Measurements from ENCODE around the gene LRRC8A. TPM values are rescaled to one million over a fixed set of nuclear protein-coding genes. Genes with fewer than 3 reads are reported as not detected.
"Not testable (repeated sequence)": the region's sequence is repeated elsewhere in the genome, so short reads cannot be mapped to it uniquely, and the experiment has no call there.

Gene LRRC8A
- polyA plus RNA-seq, 1 donor (not counting 4 experiments of a cell fraction or from before 2014, with no cell fraction given): 88.3 TPM

- peaks cover 4% of the 10 kb centered on the region for H4K20me1 ChIP-seq (ENCODE audit: control insufficient read depth, extremely low read depth, insufficient read depth, low read length)
- no peak overlapping the region for H2AFZ ChIP-seq (ENCODE audit: control insufficient read depth, low read length)
- peaks cover 18% of the 10 kb centered on the region for H3K4me1 ChIP-seq (ENCODE audit: control insufficient read depth, extremely low read depth, insufficient read depth, low read length)
- peaks cover 5% of the 10 kb centered on the region for H3K9me1 ChIP-seq (ENCODE audit: control insufficient read depth, extremely low read depth, insufficient read depth, low read length)
- H3K36me3 ChIP-seq (ENCODE audit: control insufficient read depth in 2 of 2, extremely low read depth in 1 of 2, insufficient read depth in 2 of 2, low read length in 2 of 2): peaks cover 6 to 9% of the 10 kb centered on the region in 2 experiments
- H3K4me2 ChIP-seq (ENCODE audit: control insufficient read depth, extremely low read depth, insufficient read depth, low read depth, low read length): no peak overlapping the region
- no peaks in the 10 kb centered on the region for H3K79me2 ChIP-seq (ENCODE audit: control insufficient read depth, insufficient read depth, low read length)
- no peak overlapping the region for H3K4me3 ChIP-seq (ENCODE audit: control insufficient read depth in 2 of 3, extremely low read depth in 1 of 3, insufficient read depth in 2 of 3, low read depth in 1 of 3, low read length in 3 of 3)
- TF ChIP-seq EZH2 (IDR thresholded peaks at IDR 0.05; ENCODE audit: low read length) (no peak), CTCF (optimal IDR thresholded peaks at IDR 0.05 in 1 of 3, IDR thresholded peaks at IDR 0.05 in 1 of 3, conservative IDR thresholded peaks at IDR 0.05 in 1 of 3; ENCODE audit: extremely low read depth in 1 of 3, insufficient read depth in 2 of 3, low read length in 3 of 3) (no peak)
- DNase-seq (ENCODE audit: low read depth, low spot score) (no peak), FAIRE-seq (no peak)
- H3K9ac ChIP-seq (ENCODE audit: control insufficient read depth, extremely low read depth, insufficient read depth, low read length): no peak overlapping the region
- no peaks in the 10 kb centered on the region for H3K9me3 ChIP-seq (ENCODE audit: control insufficient read depth, low read depth, low read length)
- dilution Hi-C loops (cut with MboI; ENCODE audit: extremely low pct_ligation_motif_present, low sequenced_read_pairs): no loop called here
- no peaks in the 10 kb centered on the region for H3K27me3 ChIP-seq (ENCODE audit: control insufficient read depth, extremely low read depth, insufficient read depth, low read length)
- H3K27ac ChIP-seq (ENCODE audit: control insufficient read depth, insufficient read depth, low read length): no peak overlapping the region
These were observed 40.0 kb upstream of the LRRC8A start for GRCh38 chr9:128841694-128842492.

GRCh38 chr9:128843171-128843570, 38.8 kb upstream of the LRRC8A start:
- FAIRE-seq; DNase-seq (ENCODE audit: low read depth, low spot score); H3K9ac ChIP-seq (ENCODE audit: control insufficient read depth, extremely low read depth, insufficient read depth, low read length); H3K79me2 ChIP-seq (ENCODE audit: control insufficient read depth, insufficient read depth, low read length); H3K27me3 ChIP-seq (ENCODE audit: control insufficient read depth, extremely low read depth, insufficient read depth, low read length); H3K9me1 ChIP-seq (ENCODE audit: control insufficient read depth, extremely low read depth, insufficient read depth, low read length); H3K4me3 ChIP-seq (ENCODE audit: control insufficient read depth in 2 of 3, extremely low read depth in 1 of 3, insufficient read depth in 2 of 3, low read depth in 1 of 3, low read length in 3 of 3); H4K20me1 ChIP-seq (ENCODE audit: control insufficient read depth, extremely low read depth, insufficient read depth, low read length); H3K4me2 ChIP-seq (ENCODE audit: control insufficient read depth, extremely low read depth, insufficient read depth, low read depth, low read length); H3K27ac ChIP-seq (ENCODE audit: control insufficient read depth, insufficient read depth, low read length); H3K9me3 ChIP-seq (ENCODE audit: control insufficient read depth, low read depth, low read length); H3K36me3 ChIP-seq (ENCODE audit: control insufficient read depth in 2 of 2, extremely low read depth in 1 of 2, insufficient read depth in 2 of 2, low read length in 2 of 2); H2AFZ ChIP-seq (ENCODE audit: control insufficient read depth, low read length); dilution Hi-C loops (cut with MboI; ENCODE audit: extremely low pct_ligation_motif_present, low sequenced_read_pairs): not testable (repeated sequence)
- peaks cover 18% of the 10 kb centered on the region for H3K4me1 ChIP-seq (ENCODE audit: control insufficient read depth, extremely low read depth, insufficient read depth, low read length)
